ENCODE results near the gene PTPN3.

DNA sequence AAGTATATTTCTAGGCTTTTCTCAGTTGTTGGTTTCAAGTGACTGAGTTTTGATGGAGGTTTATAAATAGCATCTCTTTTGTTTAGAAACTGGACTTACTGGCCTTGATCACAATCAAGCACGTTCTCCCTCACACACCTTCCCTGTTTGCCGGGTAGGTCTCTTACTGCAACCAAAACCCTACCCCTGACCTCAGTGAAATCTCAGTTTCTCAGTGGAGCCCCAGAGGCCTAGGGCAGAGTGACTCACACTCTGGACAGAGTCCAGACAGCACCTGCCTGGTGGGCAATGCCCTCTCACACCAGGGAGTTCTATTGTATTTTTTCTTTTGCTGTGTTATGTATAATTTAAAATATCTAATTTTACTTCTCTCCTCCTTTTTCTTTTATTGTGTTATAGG is 128.8 kb downstream of the PTPN3 start:
- TF ChIP-seq POLR2A (IDR thresholded peaks at IDR 0.05) (no peak), CTCF (IDR thresholded peaks at IDR 0.05) (no peak)

Data from esophagus squamous epithelium (tissue), 4 donors.